H9 (cell line): ENCODE measurements around the gene GET4. TPM values are rescaled to one million over a fixed set of nuclear protein-coding genes. Genes with fewer than 3 reads are reported as not detected.
"Not testable (repeated sequence)": the region's sequence is repeated elsewhere in the genome, so short reads cannot be mapped to it uniquely, and the experiment has no call there.

ENCODE experiments used
- DNase-seq: peaks from one replicate; pipeline ENCODE4 v3.0.0-alpha.2; 2017
- H2AFZ ChIP-seq: one replicate; pipeline ENCODE4 v1.6.1; 2013; ENCODE audit warnings: mild to moderate bottlenecking, low read length, control low read depth, moderate library complexity
- H2AK5ac ChIP-seq: 2 replicates; pipeline ENCODE4 v1.6.1; 2013; ENCODE audit warnings: low read length, control low read depth, mixed read lengths; ENCODE audit not compliant: insufficient read length
- H2BK120ac ChIP-seq: one replicate; pipeline ENCODE4 v1.6.1; 2013; ENCODE audit warnings: low read depth, mild to moderate bottlenecking, low read length, control low read depth, inconsistent platforms; ENCODE audit not compliant: poor library complexity, severe bottlenecking
- H2BK12ac ChIP-seq: 2 replicates; pipeline ENCODE4 v1.6.1; 2013; ENCODE audit warnings: low read length, control low read depth, mixed read lengths, low read depth; ENCODE audit not compliant: insufficient read length
- H2BK15ac ChIP-seq: 2 replicates; pipeline ENCODE4 v1.6.1; 2013; ENCODE audit warnings: low read depth, low read length, control low read depth
- H2BK20ac ChIP-seq: one replicate; pipeline ENCODE4 v1.6.1; 2013; ENCODE audit warnings: low read depth, mild to moderate bottlenecking, low read length, control low read depth, inconsistent platforms; ENCODE audit not compliant: poor library complexity, severe bottlenecking
- H2BK5ac ChIP-seq: 2 replicates; pipeline ENCODE4 v1.6.1; 2013; ENCODE audit warnings: low read length, control low read depth, mixed read lengths; ENCODE audit not compliant: insufficient read length
- H3K14ac ChIP-seq: 2 replicates; pipeline ENCODE4 v1.6.1; 2013; ENCODE audit warnings: low read length, control low read depth; ENCODE audit not compliant: insufficient read depth
- H3K18ac ChIP-seq: 2 replicates; pipeline ENCODE4 v1.6.1; 2013; ENCODE audit warnings: low read depth, mild to moderate bottlenecking, mixed read lengths, low read length, control low read depth; ENCODE audit not compliant: insufficient read length
- H3K23ac ChIP-seq: 2 replicates; pipeline ENCODE4 v1.6.1; 2013; ENCODE audit warnings: low read length, control low read depth, mixed read lengths, low read depth; ENCODE audit not compliant: insufficient read length
- H3K23me2 ChIP-seq: 2 replicates; pipeline ENCODE4 v1.6.1; 2013; ENCODE audit warnings: low read depth, mild to moderate bottlenecking, mixed read lengths, low read length, control low read depth; ENCODE audit not compliant: insufficient read length, poor library complexity, severe bottlenecking
- H3K27ac ChIP-seq: 2 replicates; pipeline ENCODE4 v1.5.1; 2013; ENCODE audit warnings: low read length, control low read depth, mixed read lengths, low read depth; ENCODE audit not compliant: insufficient read length
- H3K27me3 ChIP-seq: 2 replicates; pipeline ENCODE4 v1.6.1; 2013; ENCODE audit warnings: low read length, control low read depth, inconsistent platforms; ENCODE audit not compliant: insufficient read depth
- H3K4ac ChIP-seq: 2 replicates; pipeline ENCODE4 v1.6.1; 2013; ENCODE audit warnings: low read depth, mild to moderate bottlenecking, control low read depth, inconsistent platforms, low read length, moderate library complexity
- H3K4me1 ChIP-seq: 2 replicates; pipeline ENCODE4 v1.6.1; 2013; ENCODE audit warnings: low read length, control low read depth, inconsistent platforms; ENCODE audit not compliant: insufficient read depth
- H3K4me2 ChIP-seq: 2 replicates; pipeline ENCODE4 v1.6.1; 2013; ENCODE audit warnings: low read length, control low read depth, mixed read lengths; ENCODE audit not compliant: insufficient read length, insufficient read depth
- H3K56ac ChIP-seq: 2 replicates; pipeline ENCODE4 v1.6.1; 2013; ENCODE audit warnings: low read depth, mild to moderate bottlenecking, mixed read lengths, low read length, control low read depth; ENCODE audit not compliant: insufficient read length
- H3K79me1 ChIP-seq: 2 replicates; pipeline ENCODE4 v1.6.1; 2013; ENCODE audit warnings: low read depth, mild to moderate bottlenecking, moderate library complexity, low read length, control low read depth, inconsistent platforms; ENCODE audit not compliant: insufficient read depth, poor library complexity, severe bottlenecking
- H3K79me2 ChIP-seq: 2 replicates; pipeline ENCODE4 v1.6.1; 2013; ENCODE audit warnings: low read length, control low read depth, inconsistent platforms; ENCODE audit not compliant: insufficient read depth
- H3K9ac ChIP-seq: 2 replicates; pipeline ENCODE4 v1.6.1; 2013; ENCODE audit warnings: low read length, control low read depth, mixed read lengths; ENCODE audit not compliant: insufficient read length; ENCODE audit errors: extremely low read depth
- H3K9me3 ChIP-seq: one replicate; pipeline ENCODE4 v1.6.1; 2013; ENCODE audit warnings: low read depth, low read length, inconsistent platforms; ENCODE audit not compliant: control insufficient read depth
- H3T11ph ChIP-seq: one replicate; pipeline ENCODE4 v1.6.1; 2013; ENCODE audit warnings: mild to moderate bottlenecking, low read length, control low read depth, inconsistent platforms
- H4K20me1 ChIP-seq: one replicate; pipeline ENCODE4 v1.6.1; 2013; ENCODE audit not compliant: control insufficient read depth, insufficient read length, insufficient read depth
- H4K5ac ChIP-seq: 2 replicates; pipeline ENCODE4 v1.6.1; 2013; ENCODE audit warnings: low read depth, mild to moderate bottlenecking, mixed read lengths, low read length, control low read depth; ENCODE audit not compliant: insufficient read length
- H4K8ac ChIP-seq: replicated peaks from 2 replicates; pipeline ENCODE4 v1.6.1; 2013; ENCODE audit warnings: low read length, control low read depth, mixed read lengths, low read depth; ENCODE audit not compliant: insufficient read length
- H4K91ac ChIP-seq: 2 replicates; pipeline ENCODE4 v1.6.1; 2013; ENCODE audit warnings: low read depth, mild to moderate bottlenecking, moderate library complexity, mixed read lengths, low read length, control low read depth; ENCODE audit not compliant: insufficient read length
- H3K27ac Mint-ChIP-seq, 3 experiments: 2 replicates in 2 of 3; 3 replicates in 1 of 3; pipeline ENCODE4 v1.8.0; 2020 to 2021; ENCODE audit warnings: mixed read lengths in 3 of 3, mild to moderate bottlenecking in 1 of 3, moderate library complexity in 1 of 3
- H3K27me3 Mint-ChIP-seq: 2 replicates; pipeline ENCODE4 v1.8.0; 2021; ENCODE audit warnings: low read depth, mild to moderate bottlenecking, moderate library complexity, mixed read lengths
- H3K36me3 Mint-ChIP-seq, 3 experiments: 2 replicates in 2 of 3; 3 replicates in 1 of 3; pipeline ENCODE4 v1.8.0; 2020 to 2021; ENCODE audit warnings: low read depth in 3 of 3, mixed read lengths in 3 of 3; ENCODE audit not compliant: insufficient read depth in 1 of 3
- H3K4me1 Mint-ChIP-seq, 2 experiments: 2 replicates each; pipeline ENCODE4 v1.8.0; 2020; ENCODE audit warnings: mixed read lengths in 2 of 2
- H3K4me3 Mint-ChIP-seq, 2 experiments: 2 replicates in 1 of 2; 3 replicates in 1 of 2; pipeline ENCODE4 v1.8.0; 2020 to 2021; ENCODE audit warnings: mild to moderate bottlenecking in 2 of 2, mixed read lengths in 2 of 2, moderate library complexity in 1 of 2
- H3K9me3 Mint-ChIP-seq, 2 experiments: 2 replicates in 1 of 2; 3 replicates in 1 of 2; pipeline ENCODE4 v1.8.0; 2020; ENCODE audit warnings: mild to moderate bottlenecking in 2 of 2, mixed read lengths in 2 of 2, moderate library complexity in 1 of 2
- WGBS: extraction: QIAGEN DNeasy Blood & Tissue Kit; methylation state at CpG from one replicate; pipeline ENCODE4 v1.1.7; 2013; ENCODE audit warnings: missing lambda C conversion rate, low lambda C conversion rate, mixed read lengths; ENCODE audit not compliant: insufficient read length; ENCODE audit errors: extremely low coverage; 5-methylcytosine and 5-hydroxymethylcytosine counted together
- total RNA-seq: library from RNA; stranded (reverse); gene quantifications from 2 replicates; pipeline ENCODE4 v1.2.1, GENCODE V29; 2021
- TF ChIP-seq, protein P1 (sequence below): fragments of 200-600 bp; sonication (generic); conservative IDR thresholded peaks from 3 replicates; pipeline ENCODE4 v1.8.0; 2021; ENCODE audit warnings: antibody characterized with exemption, mild to moderate bottlenecking

The GET4 gene
- total RNA-seq, 1 experiment from 2014 or later, result 70.2 TPM

DNA sequence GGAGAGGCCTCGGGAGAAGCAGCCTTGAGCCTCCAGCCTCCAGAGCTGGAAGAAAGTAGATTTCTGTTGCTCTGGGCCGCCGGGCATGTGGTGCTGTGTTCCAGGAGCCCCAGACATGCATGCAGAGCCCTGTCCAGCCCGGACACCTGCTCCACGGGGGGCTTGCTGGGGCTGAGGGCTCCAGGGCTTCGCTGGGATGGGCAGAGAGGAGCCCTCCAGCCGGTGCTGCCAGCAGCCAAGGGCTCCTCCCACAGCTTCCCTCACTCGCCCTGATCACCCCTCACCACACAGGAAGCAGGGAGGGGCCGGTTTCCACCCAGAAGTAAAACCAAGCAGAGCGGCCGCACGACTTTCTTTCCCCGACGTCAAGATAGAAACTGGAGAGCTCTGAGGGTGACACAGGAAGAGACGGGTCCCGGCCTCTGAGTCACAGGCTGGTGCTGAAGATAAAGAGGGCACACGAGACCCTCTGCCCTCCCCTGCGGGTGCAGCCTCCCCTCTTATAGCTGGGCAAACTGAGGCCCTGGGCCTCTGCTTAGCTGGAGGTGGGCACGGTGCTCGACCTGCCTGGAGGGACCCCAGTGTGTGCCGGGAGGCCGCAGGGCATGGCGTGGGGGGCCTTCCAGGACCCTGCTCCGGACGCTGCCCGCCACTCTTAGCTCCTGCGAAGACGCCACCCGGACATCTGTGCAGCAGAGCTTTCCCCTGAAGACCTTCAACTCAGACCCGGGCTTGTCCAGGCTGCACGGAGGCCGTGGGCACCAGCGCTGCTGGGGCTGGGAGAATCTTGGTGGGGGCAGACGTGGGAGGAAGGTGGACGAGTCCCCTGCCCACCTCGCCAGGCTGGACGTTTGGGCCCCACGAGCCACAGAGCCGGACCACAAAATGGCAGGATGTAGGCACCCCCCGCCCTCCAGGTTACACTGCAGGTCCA is 47.0 kb downstream of the GET4 start:
- H3K4me3 Mint-ChIP-seq, result no peak overlapping the region
- no peak overlapping the region for H2BK12ac ChIP-seq

DNA sequence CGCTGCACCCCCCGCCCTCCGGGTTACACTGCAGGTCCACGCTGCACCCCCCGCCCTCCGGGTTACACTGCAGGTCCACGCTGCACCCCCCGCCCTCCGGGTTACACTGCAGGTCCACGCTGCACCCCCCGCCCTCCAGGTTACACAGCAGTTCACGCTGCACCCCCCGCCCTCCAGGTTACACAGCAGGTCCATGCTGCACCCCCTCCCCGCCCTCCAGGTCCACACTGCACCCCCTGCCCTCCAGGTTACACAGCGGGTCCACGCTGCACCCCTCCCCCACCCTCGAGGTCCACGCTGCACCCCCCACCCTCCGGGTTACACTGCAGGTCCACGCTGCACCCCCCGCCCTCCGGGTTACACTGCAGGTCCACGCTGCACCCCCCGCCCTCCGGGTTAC is 47.7 kb downstream of the GET4 start:
- H3K23me2 ChIP-seq, H3K9me3 ChIP-seq, H3K23ac ChIP-seq, H3K27ac ChIP-seq, H3K56ac ChIP-seq, H4K91ac ChIP-seq, H3K14ac ChIP-seq, H2BK5ac ChIP-seq, H3K9ac ChIP-seq, H3K27ac Mint-ChIP-seq, H2BK12ac ChIP-seq, H3K36me3 Mint-ChIP-seq, H2AFZ ChIP-seq, DNase-seq, H3K27me3 Mint-ChIP-seq, H3K4ac ChIP-seq, H4K5ac ChIP-seq, H3K79me2 ChIP-seq, H3K79me1 ChIP-seq, H2AK5ac ChIP-seq, H2BK20ac ChIP-seq, H3K18ac ChIP-seq, H3K4me2 ChIP-seq, H3K4me1 ChIP-seq, H2BK120ac ChIP-seq, H3K4me3 Mint-ChIP-seq, H3K4me1 Mint-ChIP-seq, H3K9me3 Mint-ChIP-seq, H2BK15ac ChIP-seq, H3K27me3 ChIP-seq, H4K8ac ChIP-seq, H4K20me1 ChIP-seq, H3T11ph ChIP-seq: not testable (repeated sequence)
- WGBS, result no CpG with 5 or more reads among the region's 25 CpGs

More for the DNA sequence above, 47.0 kb downstream of the GET4 start:
- H3K27me3 ChIP-seq, result no peaks in the 10 kb centered on the region
- H3K4me1 ChIP-seq, result no peaks in the 10 kb centered on the region
- no peak overlapping the region; the same call in 1 of the 2 replicates for H3K14ac ChIP-seq
- Mint-ChIP-seq H3K36me3 (no peaks in the 10 kb centered on the region), H3K27me3 (no peaks in the 10 kb centered on the region; the same call in 1 of the 2 replicates), H3K27ac (peak overlapping the region in 2 of 3 experiments; percentile 70 to 85; a peak in 3 of 7 replicates), H3K4me1 (peaks cover 4 to 6% of the 10 kb centered on the region in 2 experiments; a peak in 3 of 4 replicates), H3K9me3 (no peaks in the 10 kb centered on the region)
- H4K5ac ChIP-seq, result no peak overlapping the region
- H2BK5ac ChIP-seq, result no peak overlapping the region
- no peak overlapping the region for H3T11ph ChIP-seq
- no CpG with 5 or more reads among the region's 40 CpGs for WGBS
- H3K56ac ChIP-seq, result no peak overlapping the region
- H3K27ac ChIP-seq, result no peak overlapping the region
- H3K4ac ChIP-seq, result no peak overlapping the region
- H3K4me2 ChIP-seq, result no peak overlapping the region
- H3K18ac ChIP-seq, result no peak overlapping the region
- no peaks in the 10 kb centered on the region for H3K23me2 ChIP-seq
- H4K8ac ChIP-seq, result no peak overlapping the region
- no peak overlapping the region for H2AFZ ChIP-seq
- no peaks in the 10 kb centered on the region for H3K79me2 ChIP-seq
- H3K9me3 ChIP-seq, result no peaks in the 10 kb centered on the region
- H3K9ac ChIP-seq, result no peak overlapping the region
- H3K23ac ChIP-seq, result no peak overlapping the region
- H2BK120ac ChIP-seq, result no peak overlapping the region
- peak; percentile 72 for DNase-seq
- H2BK20ac ChIP-seq, result no peak overlapping the region
- no peaks in the 10 kb centered on the region for H4K20me1 ChIP-seq
- no peak overlapping the region for H4K91ac ChIP-seq
- TF ChIP-seq, protein P1, sequence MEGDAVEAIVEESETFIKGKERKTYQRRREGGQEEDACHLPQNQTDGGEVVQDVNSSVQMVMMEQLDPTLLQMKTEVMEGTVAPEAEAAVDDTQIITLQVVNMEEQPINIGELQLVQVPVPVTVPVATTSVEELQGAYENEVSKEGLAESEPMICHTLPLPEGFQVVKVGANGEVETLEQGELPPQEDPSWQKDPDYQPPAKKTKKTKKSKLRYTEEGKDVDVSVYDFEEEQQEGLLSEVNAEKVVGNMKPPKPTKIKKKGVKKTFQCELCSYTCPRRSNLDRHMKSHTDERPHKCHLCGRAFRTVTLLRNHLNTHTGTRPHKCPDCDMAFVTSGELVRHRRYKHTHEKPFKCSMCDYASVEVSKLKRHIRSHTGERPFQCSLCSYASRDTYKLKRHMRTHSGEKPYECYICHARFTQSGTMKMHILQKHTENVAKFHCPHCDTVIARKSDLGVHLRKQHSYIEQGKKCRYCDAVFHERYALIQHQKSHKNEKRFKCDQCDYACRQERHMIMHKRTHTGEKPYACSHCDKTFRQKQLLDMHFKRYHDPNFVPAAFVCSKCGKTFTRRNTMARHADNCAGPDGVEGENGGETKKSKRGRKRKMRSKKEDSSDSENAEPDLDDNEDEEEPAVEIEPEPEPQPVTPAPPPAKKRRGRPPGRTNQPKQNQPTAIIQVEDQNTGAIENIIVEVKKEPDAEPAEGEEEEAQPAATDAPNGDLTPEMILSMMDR, result no peak
- no peak overlapping the region for H2AK5ac ChIP-seq
- H2BK15ac ChIP-seq, result no peak overlapping the region
- no peaks in the 10 kb centered on the region for H3K79me1 ChIP-seq
